Adrenal gland (tissue), 12 donors: ENCODE results near the gene TSN. TPM values are rescaled to one million over a fixed set of nuclear protein-coding genes. Genes with fewer than 3 reads are reported as not detected.

ENCODE experiments used
- DNase-seq, 7 donors: peaks; one replicate each; pipeline ENCODE4 v3.0.0-alpha.2; 2019 to 2020
- H3K27ac ChIP-seq, 5 donors: fragments of 200-600 bp; sonication (generic) in 4 of 5; 1 replicate in 3 of 5; 2 replicates in 2 of 5; pipeline versions ENCODE4 v1.5.1 to v1.8.0; 2016 to 2020; ENCODE audit warnings: mild to moderate bottlenecking in 1 of 5
- H3K27me3 ChIP-seq: fragments of 200-600 bp; 2 replicates; pipeline ENCODE4 v1.8.0; 2021
- H3K36me3 ChIP-seq, 2 donors: fragments of 200-600 bp; replicated peaks in 1 of 2; 1 replicate in 1 of 2; 2 replicates in 1 of 2; pipeline versions ENCODE4 v1.5.1 to v1.8.0; 2018 to 2022
- H3K4me1 ChIP-seq, 2 donors: fragments of 200-600 bp; replicated peaks in 1 of 2; 1 replicate in 1 of 2; 2 replicates in 1 of 2; pipeline versions ENCODE4 v1.5.1 to v1.8.0; 2018 to 2021
- H3K4me3 ChIP-seq, 4 donors: fragments of 200-600 bp; sonication (generic) in 3 of 4; one replicate each; pipeline ENCODE4 v1.5.1; 2016 to 2018
- H3K9me3 ChIP-seq, 3 donors: fragments of 200-600 bp; sonication (generic) in 1 of 3; replicated peaks in 1 of 3; 1 replicate in 2 of 3; 2 replicates in 1 of 3; pipeline versions ENCODE4 v1.5.1 to v1.8.0; 2016 to 2021
- POLR2A ChIP-seq, 2 donors: fragments of 450-650 bp; IDR thresholded peaks; one replicate each; pipeline ENCODE4 v1.6.1; 2017; ENCODE audit warnings: antibody characterized with exemption in 2 of 2, mild to moderate bottlenecking in 2 of 2, moderate library complexity in 1 of 2
- WGBS, 4 donors: extraction: QIAGEN DNeasy Blood & Tissue Kit in 2 of 4; methylation state at CpG; one replicate each; pipeline versions ENCODE4 v1.1.5 to v1.1.7; 2013 to 2017; 5-methylcytosine and 5-hydroxymethylcytosine counted together
- intact Hi-C, 2 donors: fragments of 100-400 bp; cut with DNase I; formaldehyde crosslinking; loops; one replicate each; pipeline versions ENCODE4 v1.14.1 to v1.15.0; 2022 to 2023
- polyA plus RNA-seq, 3 donors: library from polyadenylated mRNA; stranded (reverse); fragments of 200-250 nt in 2 of 3; fragments of 350-450 nt in 1 of 3; fragmentation: Illumina TruSeq in 1 of 3; extraction: RNeasy Lipid Tissue Mini Kit (QIAGEN cat#74804) in 1 of 3; gene quantifications; one replicate each; pipeline ENCODE4 v1.2.3, GENCODE V29; 2013 to 2014
- total RNA-seq, 9 donors: library from RNA; depleted of rRNA in 4 of 9; stranded (reverse); fragments of >200 nt in 4 of 9; fragments of 120-200 nt in 1 of 9; fragmentation: NEBNext Ultra II Directional in 1 of 9; extraction: Animal tissue kit (Norgen Biotek cat#: 25700) in 1 of 9; gene quantifications; one replicate each; pipeline versions ENCODE4 v1.1.0 to v1.2.4, GENCODE V29; 2013 to 2023
- TF ChIP-seq, protein P1 (sequence below), 6 experiments: fragments of 450-650 bp in 4 of 6; fragments of 200-600 bp in 2 of 6; sonication (generic) in 1 of 6; IDR thresholded peaks; 1 replicate in 5 of 6; 2 replicates in 1 of 6; pipeline versions ENCODE4 v1.5.1 to v1.8.0; 2016 to 2021; ENCODE audit warnings: antibody characterized with exemption in 6 of 6, mild to moderate bottlenecking in 2 of 6, moderate library complexity in 1 of 6
- donor health status: healthy with polysubstance abuse.
- donor health status: Bipolar disorder and iron deficiency.
- donor health status: DM: yes; HTN: yes; CAD: no.
- donor health status: DM: no; HTN: no; CAD: no.
- donor health status: DM: no; HTN: no; CAD: no.
- donor health status: DM: yes; HTN: yes; CAD: no.

The TSN gene
- total and polyA plus RNA-seq, 12 donors: 16.3 to 152 (median 47.3) TPM

DNA sequence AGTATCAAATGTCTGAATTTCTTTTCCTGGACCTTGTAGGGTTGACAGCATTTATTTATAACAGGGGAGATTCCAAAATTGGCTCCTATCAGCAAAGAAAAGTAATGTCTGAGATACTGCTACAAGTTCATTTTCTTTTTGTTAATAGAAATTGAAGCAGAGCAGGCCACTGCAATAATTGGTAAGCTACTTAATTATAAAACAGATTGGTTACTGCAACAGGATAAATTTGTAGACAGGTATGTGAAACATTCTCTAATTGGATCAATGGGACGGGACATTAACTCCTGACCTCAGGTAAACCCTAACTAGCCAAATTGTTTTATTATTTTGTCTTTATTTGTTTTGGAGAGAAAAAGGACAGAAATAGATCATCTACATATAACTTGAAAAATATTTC, 39.3 kb upstream of the TSN start:
- no peak for DNase-seq
- Histone ChIP-seq H3K4me3 (no peak overlapping the region), H3K27ac (no peak overlapping the region), H3K27me3 (no peaks in the 10 kb centered on the region), H3K36me3 (no peaks in the 10 kb centered on the region), H3K9me3 (no peaks in the 10 kb centered on the region), H3K4me1 (no peaks in the 10 kb centered on the region)
- intact Hi-C loops: loop anchor here (5.0 to 10.0 kb wide), 3 partner anchors 121 to 311 kb away; partner anchors contain the start of gene RNU4ATAC (in 1 of the 2)
- no peak for TF ChIP-seq POLR2A (IDR thresholded peaks at IDR 0.05)
- TF ChIP-seq, protein P1, sequence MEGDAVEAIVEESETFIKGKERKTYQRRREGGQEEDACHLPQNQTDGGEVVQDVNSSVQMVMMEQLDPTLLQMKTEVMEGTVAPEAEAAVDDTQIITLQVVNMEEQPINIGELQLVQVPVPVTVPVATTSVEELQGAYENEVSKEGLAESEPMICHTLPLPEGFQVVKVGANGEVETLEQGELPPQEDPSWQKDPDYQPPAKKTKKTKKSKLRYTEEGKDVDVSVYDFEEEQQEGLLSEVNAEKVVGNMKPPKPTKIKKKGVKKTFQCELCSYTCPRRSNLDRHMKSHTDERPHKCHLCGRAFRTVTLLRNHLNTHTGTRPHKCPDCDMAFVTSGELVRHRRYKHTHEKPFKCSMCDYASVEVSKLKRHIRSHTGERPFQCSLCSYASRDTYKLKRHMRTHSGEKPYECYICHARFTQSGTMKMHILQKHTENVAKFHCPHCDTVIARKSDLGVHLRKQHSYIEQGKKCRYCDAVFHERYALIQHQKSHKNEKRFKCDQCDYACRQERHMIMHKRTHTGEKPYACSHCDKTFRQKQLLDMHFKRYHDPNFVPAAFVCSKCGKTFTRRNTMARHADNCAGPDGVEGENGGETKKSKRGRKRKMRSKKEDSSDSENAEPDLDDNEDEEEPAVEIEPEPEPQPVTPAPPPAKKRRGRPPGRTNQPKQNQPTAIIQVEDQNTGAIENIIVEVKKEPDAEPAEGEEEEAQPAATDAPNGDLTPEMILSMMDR (IDR thresholded peaks at IDR 0.05): no peak
- WGBS, 4 donors: 61 to 84% (median 64%) methylated on average over 1 of the region's 1 CpG

DNA sequence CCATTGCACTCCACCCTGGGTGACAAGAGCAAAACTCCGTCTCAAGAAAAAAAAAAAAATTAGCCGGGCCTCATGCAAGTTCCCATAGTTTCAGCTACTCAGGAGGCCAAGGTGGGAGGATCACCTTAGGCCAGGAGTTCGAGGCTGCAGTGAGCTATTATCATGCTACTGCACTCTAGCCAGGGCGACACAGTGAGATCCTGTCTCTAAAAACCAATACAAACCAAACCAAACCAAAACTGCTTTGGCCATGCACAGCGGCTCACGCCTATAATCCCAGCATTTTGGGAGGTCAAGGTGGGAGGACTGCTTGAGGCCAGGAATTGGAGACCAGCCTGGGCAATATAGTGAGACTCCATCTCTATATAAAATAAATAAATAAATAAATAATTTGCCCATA, 37.9 kb upstream of the TSN start:
- intact Hi-C loops: loop anchor here (5.0 to 10.0 kb wide), 3 partner anchors 123 to 313 kb away; partner anchors contain the start of gene RNU4ATAC (in 1 of the 2)
- no peak for TF ChIP-seq POLR2A (IDR thresholded peaks at IDR 0.05)
- TF ChIP-seq, protein P1 (IDR thresholded peaks at IDR 0.05): no peak
- WGBS, 4 donors: 87 to 96% (median 92%) methylated on average over 6 of the region's 6 CpGs
- Histone ChIP-seq H3K36me3 (no peaks in the 10 kb centered on the region), H3K9me3 (no peaks in the 10 kb centered on the region), H3K27ac (no peak overlapping the region), H3K4me3 (no peak overlapping the region), H3K27me3 (no peaks in the 10 kb centered on the region), H3K4me1 (peaks cover 4 to 6% of the 10 kb centered on the region in 2 donors)
- DNase-seq: no peak

DNA sequence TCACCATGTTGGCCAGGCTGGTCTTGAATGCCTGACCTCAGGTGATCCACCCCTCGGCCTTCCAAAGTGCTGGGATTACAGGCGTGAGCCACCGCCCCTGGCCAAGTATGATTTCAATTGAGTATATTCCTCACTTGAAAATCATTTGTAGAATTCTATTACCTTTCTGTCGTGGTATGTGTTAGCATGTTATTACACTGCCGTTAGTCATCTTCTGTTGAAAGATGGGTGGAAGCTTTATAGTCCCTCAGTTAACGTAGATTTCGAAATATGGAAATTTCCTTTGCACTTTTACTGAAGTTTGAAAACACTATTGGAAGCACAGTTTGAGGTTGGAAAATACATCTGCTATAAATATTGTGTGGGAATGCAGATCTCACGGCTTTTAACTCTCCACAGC, 33.5 kb upstream of the TSN start:
- peak overlapping the region in 2 of 5 donors; percentile 24 to 35 for H3K27ac ChIP-seq
- intact Hi-C loops: loop anchor here in 1 of 2 donors (5.0 kb wide), 1 partner anchor 190 kb away; the partner anchor contains the start of gene RNU4ATAC
- TF ChIP-seq POLR2A (IDR thresholded peaks at IDR 0.05): no peak
- TF ChIP-seq, protein P1 (IDR thresholded peaks at IDR 0.05): no peak

DNA sequence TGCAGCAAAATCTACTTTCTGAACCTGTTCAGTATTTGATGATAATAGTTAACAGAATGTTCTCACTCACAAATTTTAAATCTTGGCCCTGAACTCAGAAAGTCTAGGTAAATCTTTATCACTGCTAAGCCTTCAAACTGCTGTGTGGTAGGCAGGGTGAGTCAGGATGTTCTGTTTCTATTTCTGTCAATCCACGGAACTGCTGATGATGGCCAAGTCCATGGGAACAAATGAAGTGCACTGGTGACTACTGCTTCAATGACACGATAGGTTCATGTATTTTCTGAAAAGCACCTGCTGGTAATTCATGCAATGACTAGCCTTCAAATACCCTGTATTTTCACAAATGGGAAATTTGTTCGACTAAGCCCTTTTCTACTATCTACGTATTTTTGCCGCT, 33.0 kb upstream of the TSN start:
- peak in 4 of 7 donors; percentile 29 to 42 (median 40) for DNase-seq
- Histone ChIP-seq H3K9me3 (no peaks in the 10 kb centered on the region), H3K27ac (peak overlapping the region in 2 of 5 donors; percentile 24 to 35), H3K4me3 (no peak overlapping the region), H3K27me3 (no peaks in the 10 kb centered on the region), H3K4me1 (peaks cover 8 to 11% of the 10 kb centered on the region in 2 donors), H3K36me3 (peaks cover 0 to 13% of the 10 kb centered on the region in 2 donors)
- 49 to 57% (median 54%) methylated on average over 5 of the region's 5 CpGs for WGBS, 4 donors
- intact Hi-C loops: loop anchor here in 1 of 2 donors (5.0 kb wide), 1 partner anchor 190 kb away; the partner anchor contains the start of gene RNU4ATAC
- TF ChIP-seq POLR2A (IDR thresholded peaks at IDR 0.05): no peak
- TF ChIP-seq, protein P1 (IDR thresholded peaks at IDR 0.05): no peak

More for the DNA sequence above, 33.5 kb upstream of the TSN start:
- no peaks in the 10 kb centered on the region for H3K27me3 ChIP-seq
- H3K9me3 ChIP-seq: no peaks in the 10 kb centered on the region
- peaks cover 0 to 7% of the 10 kb centered on the region in 2 donors for H3K36me3 ChIP-seq
- DNase-seq: no peak
- H3K4me1 ChIP-seq: peaks cover 8 to 11% of the 10 kb centered on the region in 2 donors
- 57 to 66% (median 61%) methylated on average over 8 of the region's 8 CpGs for WGBS, 4 donors
- no peak overlapping the region for H3K4me3 ChIP-seq
